Kidney glomerular epithelial cell (primary cell): ENCODE measurements around the gene RPL27A.

Experiments
- DNase-seq: peaks from one replicate; lab custom pipeline; 2025; lab: John Stamatoyannopoulos, UW

The RPL27A gene

GRCh38 chr11:8674859-8675258, 7.7 kb upstream of the RPL27A start:
- DNase-seq: no peak

- no peak for DNase-seq
Observed at GRCh38 chr11:8676458-8676857, 6.1 kb upstream of the RPL27A start.

GRCh38 chr11:8679006-8679405, 3.6 kb upstream of the RPL27A start:
- DNase-seq: no peak

DNA sequence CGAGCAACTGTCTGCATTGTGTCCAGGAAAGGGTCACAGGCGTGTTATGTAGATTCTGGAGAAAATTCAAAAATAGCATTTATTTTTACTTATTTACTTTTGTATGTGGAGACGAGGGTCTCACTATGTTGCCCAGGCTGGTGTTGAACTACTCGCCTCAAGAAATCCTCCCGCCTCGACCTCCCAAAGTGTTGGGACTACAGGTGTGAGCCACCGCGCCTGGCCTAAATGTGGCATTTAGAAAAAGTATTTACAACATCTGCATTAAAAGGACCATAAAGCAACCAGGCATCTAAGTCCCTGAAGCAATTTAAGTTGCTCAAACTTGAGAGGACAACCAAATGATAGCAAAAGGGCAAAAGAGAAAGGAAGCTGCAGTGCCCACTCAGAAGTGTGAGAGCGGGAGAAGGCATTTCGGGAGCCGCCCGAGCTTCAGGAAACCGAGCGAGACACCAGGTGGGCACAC, 722 bp upstream of the RPL27A start:
- DNase-seq: no peak

DNA sequence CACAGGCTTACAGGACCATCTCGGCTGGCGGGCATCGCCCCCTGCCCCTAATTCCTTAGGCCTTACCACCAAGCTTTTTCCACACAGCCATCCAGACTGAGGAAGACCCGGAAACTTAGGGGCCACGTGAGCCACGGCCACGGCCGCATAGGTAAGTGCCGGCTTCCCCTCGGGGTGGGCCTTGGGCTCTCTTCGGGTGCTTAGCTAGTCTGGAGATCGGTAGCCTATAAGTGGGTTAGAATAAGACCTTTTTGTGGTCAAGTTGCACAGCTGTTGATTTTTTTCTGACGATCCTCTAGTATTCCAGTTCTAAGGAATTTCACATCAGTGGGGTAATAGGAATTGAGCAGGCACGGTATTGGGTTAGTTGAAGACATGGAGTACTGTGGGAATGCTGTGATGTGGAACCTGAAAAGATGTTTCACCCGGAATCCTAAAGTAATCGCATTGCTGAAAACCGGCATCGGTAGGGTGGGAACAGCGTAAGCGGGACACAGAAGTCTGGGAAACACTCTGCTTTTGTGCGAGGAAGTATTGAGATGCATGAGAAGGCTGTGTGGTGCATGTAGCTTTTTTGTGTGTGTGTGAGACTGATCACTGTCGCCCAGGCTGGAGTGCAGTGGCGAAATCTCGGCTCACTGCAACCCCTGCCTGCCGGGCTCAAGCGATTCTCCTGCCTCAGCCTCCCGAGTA, 669 bp downstream of the RPL27A start:
- no peak for DNase-seq

GRCh38 chr11:8684600-8685290, 2.2 kb downstream of the RPL27A start:
- DNase-seq: no peak

- DNase-seq: no peak
Observed at GRCh38 chr11:8685306-8685705, 2.7 kb downstream of the RPL27A start.

- no peak for DNase-seq
Observed at GRCh38 chr11:8685820-8686219, 3.2 kb downstream of the RPL27A start.

DNA sequence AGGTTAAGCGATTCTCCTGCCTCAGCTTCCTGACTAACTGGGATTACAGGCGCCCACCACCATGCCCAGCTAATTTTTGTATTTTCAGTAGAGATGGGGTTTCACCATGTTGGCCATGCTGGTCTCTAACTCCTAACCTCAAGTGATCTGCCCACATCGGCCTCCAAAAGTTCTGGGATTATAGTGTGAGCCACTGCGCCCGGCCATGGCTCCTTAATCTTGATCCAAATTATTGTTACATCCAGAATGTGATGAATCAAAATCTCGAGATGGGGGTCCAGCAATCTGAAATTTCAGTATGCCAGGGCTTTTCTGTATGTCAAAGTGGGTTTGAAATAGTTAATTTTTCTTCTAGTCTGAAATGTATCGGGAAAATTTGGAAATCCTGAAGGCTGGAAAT, 3.7 kb downstream of the RPL27A start:
- DNase-seq: no peak

DNA sequence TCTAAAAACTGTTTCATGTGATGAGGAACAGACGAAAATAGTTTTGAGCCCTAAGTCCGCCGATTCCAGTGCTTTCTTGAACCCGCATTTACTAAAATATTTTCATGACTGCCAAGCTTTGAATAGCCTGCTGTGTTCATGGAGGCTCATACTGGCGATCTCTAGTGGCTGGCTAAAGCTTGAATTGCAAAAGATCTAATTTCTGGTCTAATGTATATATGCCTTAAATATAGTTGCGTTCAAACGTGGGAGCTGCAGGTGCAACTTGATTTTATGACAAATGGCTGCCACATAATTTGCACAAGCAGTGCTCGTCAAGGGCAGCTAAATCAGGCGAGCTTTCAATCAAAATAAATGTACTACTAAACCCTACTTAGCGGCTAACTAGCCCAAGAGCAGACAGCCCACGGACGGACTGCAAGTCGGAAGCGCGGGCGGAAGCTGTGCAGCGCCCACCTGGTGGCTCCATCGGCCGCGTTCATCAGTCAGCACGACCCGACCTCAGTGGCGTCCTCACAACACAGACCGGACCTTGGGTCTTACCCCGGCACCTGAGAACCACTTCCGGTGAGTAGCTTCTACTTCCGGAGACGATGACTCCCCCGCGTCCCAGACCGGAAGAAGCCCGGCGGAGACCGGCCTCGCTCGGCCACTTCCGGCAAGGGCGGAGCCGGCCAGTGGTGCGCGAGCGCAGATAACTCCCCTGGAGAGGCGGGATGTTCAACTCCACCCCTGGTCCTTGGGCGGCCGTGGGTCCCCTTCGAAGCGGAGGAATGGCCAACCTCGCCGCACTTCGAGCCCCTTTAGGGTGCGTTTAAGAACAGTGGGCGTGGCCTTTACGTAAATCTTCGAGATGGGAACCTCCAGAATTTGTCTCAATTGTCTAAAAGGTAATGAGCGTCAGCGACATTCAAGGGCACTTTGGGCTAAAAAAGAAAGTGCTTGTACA, 6.1 kb downstream of the RPL27A start:
- peak; percentile 88 for DNase-seq

DNA sequence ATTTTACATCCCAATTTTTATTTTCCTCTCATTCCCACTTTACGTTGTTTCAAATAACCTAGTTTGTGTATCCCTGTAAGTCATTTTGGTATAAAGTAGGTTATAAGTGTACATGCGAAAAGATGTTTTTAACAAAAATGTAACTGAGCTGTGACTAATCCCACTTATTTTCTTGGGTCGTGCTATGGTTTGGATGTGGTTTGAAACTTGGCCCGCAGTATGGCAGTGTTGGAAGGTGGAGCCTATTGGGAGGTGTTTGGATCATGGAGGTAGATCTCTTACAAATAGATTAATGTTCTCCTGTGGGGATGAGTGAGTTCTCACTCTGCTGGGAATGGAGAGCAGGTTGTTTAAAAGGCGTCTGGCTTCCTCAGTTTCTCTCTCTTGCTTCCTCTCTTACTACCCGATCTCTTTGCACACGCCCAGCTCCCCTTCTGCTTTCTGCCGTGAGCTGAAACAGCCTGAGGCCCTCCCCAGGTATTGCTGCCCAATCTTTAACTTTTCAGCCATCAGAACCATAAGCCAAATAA, 7.2 kb downstream of the RPL27A start:
- no peak for DNase-seq

GRCh38 chr11:8690374-8691342, 8.1 kb downstream of the RPL27A start:
- DNase-seq: no peak

DNA sequence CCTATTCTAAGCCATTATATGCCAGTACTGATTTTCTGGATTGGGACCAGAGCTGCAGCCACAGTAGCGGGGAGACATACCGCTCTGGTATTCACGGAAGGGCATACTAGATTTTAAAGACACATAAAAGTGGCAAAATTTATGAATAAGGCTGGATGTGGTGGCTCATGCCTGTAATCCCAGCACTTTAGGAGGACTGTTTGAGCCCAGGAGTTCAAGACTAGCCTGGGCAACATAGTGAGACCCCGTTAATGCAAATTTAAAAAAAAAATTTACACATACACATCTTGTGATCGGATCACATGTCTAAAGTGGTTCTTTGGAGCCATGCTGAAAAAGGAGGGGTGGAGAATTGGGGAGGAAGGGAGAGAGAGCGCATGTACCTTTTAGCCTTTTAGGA, 9.0 kb downstream of the RPL27A start:
- DNase-seq: no peak

DNA sequence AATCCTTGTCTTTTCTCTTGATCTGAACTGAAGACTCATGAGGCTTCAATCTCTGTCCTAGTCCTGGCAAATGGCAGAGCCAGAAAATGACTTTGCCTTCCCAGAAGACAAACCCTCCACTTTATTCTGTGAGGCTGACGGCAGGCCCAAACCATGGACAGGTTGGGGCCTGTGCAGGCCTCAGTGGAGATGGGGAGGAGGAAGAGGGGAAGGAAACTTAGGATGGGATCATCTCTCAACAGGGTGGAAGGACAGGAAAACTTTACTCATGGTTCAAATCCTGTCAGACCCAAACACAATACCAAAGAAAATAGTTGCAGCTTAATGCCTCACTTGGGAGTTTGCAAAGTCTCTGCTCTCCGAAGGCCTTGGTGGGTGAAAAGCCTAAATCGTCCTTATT, 9.8 kb downstream of the RPL27A start:
- no peak for DNase-seq

- DNase-seq: no peak
Observed at GRCh38 chr11:8693010-8693551, 10.5 kb downstream of the RPL27A start.

DNA sequence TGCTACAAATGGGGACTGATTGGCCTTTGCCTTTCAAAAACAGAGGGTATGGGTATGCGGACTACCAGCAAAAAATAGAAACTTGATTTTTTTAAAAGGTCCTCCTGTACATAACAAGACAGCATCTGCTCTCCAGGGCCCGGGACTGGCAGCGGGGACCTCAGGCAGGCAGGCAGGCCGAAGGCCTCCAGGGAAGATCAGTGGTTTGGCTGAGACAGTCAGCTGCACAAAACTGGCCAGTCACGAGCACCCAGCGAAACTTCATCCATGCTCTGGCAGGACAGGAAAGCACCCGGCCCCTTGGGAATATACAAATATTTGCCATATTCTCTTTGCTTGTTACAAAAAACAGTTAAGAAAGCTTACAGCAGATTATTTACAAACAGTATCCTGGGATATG, 11.0 kb downstream of the RPL27A start:
- DNase-seq: no peak

DNA sequence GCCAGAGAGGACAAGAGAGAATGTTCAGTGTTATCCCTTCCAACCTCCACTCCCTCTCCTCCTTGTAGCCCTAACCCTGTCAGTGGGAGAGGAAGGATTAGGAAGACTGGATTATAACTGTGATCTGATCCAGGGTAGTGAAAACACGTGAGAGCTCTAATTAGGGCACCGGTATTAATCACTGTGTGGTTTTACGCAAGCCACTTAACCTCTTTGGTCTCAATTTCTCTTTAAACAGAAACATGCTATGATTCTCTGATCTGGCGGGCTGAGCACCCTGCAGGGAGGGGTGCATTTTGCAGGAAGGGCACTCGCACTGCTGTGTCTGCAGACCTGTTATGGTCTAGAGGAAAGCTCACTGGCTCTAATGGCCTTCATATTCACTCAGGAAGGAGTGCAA, 11.5 kb downstream of the RPL27A start:
- no peak for DNase-seq

DNA sequence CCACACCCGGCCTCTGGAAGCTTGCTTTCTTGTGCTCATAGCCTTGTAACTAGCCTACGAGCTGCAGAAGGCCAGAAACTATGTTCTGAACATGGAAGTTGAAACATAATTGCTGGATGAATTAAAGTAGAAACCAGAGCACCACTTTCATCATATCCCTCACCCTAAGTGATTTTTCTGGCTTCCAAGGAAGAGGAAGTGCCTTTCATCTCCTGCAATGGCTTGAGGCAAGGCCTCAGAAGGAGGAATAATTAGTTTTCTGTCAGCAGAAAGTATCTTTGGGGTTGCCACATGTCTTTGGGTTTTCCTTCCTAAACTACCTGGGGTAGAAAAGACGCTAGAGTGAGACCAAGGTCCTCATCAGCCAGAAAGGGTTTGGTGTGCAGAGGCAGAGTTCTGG, 14.5 kb downstream of the RPL27A start:
- no peak for DNase-seq

DNA sequence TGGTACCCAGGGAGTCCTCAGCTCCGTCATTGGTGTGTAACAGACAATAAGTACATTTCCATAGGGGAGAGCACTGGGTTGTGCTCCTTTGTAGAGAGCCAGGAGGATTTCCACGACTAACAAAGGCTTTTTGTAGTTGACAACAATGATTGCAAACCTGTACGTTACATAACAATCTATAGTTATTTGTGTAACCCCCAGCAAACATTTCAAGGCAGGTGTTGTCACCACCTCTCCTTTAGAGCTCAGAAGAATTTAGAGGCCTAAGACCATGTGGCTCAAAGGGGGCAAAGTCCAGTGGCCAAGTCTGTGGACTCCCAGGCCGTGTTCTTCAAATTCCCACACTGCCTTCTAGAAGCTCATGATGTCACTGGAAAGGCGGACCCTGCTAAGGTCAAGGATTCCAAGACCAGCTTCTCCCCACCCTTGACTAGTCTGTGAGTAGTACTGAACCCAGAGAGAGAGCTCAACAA, 15.8 kb downstream of the RPL27A start:
- DNase-seq: no peak

DNA sequence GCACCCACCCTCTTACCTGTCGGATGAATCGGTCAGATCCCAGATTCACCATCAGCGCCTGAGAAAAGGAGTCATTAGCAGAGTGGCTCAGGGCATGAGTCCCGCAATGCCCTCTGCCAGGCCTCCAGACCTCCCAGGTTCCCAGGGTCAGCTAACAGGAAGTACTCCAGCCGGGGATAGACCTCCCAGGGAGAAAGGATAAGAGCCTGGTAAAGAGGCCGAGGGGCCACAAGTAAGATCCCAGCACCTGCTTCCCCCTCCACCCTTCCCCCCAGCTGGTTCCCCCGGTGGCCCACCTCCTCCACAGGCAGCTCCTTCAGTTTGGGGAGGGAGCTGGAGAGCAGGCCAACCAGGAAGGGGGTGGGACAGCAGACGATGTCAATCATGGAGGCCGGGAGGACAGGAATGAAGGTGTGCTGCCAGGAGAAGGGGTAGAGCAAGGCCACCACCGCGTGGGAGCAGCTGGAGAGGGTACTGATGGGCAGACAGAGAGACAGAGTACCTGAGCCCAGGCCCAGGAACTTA, 16.4 kb downstream of the RPL27A start:
- no peak for DNase-seq

GRCh38 chr11:8699903-8700302, 17.3 kb downstream of the RPL27A start:
- DNase-seq: no peak
